OCI-LY7 (cell line): ENCODE results near the gene DDX27. TPM values are rescaled to one million over a fixed set of nuclear protein-coding genes. Genes with fewer than 3 reads are reported as not detected.

Source experiments
- BruUV-seq: library from RNA; stranded (reverse); fragments of 400-500 nt; replicated peaks from 2 replicates; lab custom pipeline; 2021; lab: Mats Ljungman, UMichigan
- CTCF ChIA-PET: fragments of 300-600 bp; sonication (Branson Sonifier 250); formaldehyde crosslinking; loops from one replicate; lab custom pipeline; 2022; ENCODE audit warnings: antibody characterized with exemption; ENCODE audit not compliant: unreplicated experiment; lab: Charles Lee
- POLR2A ChIA-PET: fragments of 300-600 bp; sonication (Branson Sonifier 250); formaldehyde crosslinking; loops from one replicate; lab custom pipeline; 2022; ENCODE audit warnings: antibody characterized with exemption; lab: Charles Lee
- DNase-seq: peaks from one replicate; pipeline ENCODE4 v3.0.0-alpha.2; 2015; ENCODE audit warnings: low spot score
- H2AFZ ChIP-seq: fragments of 200-600 bp; sonication (generic), shearing (Covaris generic); 2 replicates; pipeline ENCODE4 v1.6.1; 2014; ENCODE audit warnings: mild to moderate bottlenecking, antibody characterized with exemption, low read length, moderate library complexity
- H3K27ac ChIP-seq: fragments of 200-600 bp; sonication (generic); 2 replicates; pipeline ENCODE4 v1.5.1; 2014; ENCODE audit warnings: mixed run types, low read depth, mild to moderate bottlenecking, moderate library complexity, low read length, inconsistent platforms; ENCODE audit not compliant: poor library complexity, severe bottlenecking
- H3K36me3 ChIP-seq: fragments of 200-600 bp; sonication (generic); 2 replicates; pipeline ENCODE4 v1.6.1; 2014; ENCODE audit warnings: mild to moderate bottlenecking, antibody characterized with exemption, low read length, moderate library complexity, mixed read lengths; ENCODE audit not compliant: insufficient read depth
- H3K4me1 ChIP-seq: fragments of 200-600 bp; sonication (generic); 2 replicates; pipeline ENCODE4 v1.5.1; 2014; ENCODE audit warnings: mild to moderate bottlenecking, low read length; ENCODE audit not compliant: insufficient read depth, poor library complexity, severe bottlenecking
- H3K4me2 ChIP-seq: fragments of 200-600 bp; sonication (generic); 2 replicates; pipeline ENCODE4 v1.6.1; 2014; ENCODE audit warnings: mild to moderate bottlenecking, low read length
- H3K4me3 ChIP-seq: fragments of 200-600 bp; sonication (generic); 2 replicates; pipeline ENCODE4 v1.5.1; 2014; ENCODE audit warnings: mild to moderate bottlenecking, low read depth, low read length; ENCODE audit not compliant: poor library complexity, severe bottlenecking
- H3K79me2 ChIP-seq: fragments of 200-600 bp; sonication (generic); 2 replicates; pipeline ENCODE4 v1.6.1; 2016; ENCODE audit warnings: low read depth, mild to moderate bottlenecking, low read length, moderate library complexity, mixed read lengths; ENCODE audit not compliant: insufficient read depth
- H3K9me2 ChIP-seq: fragments of 200-600 bp; sonication (generic); 2 replicates; pipeline ENCODE4 v1.6.1; 2016; ENCODE audit warnings: mild to moderate bottlenecking, low read length, mixed read lengths; ENCODE audit not compliant: insufficient read depth
- H3K9me3 ChIP-seq: fragments of 200-600 bp; sonication (generic); 2 replicates; pipeline ENCODE4 v1.6.1; 2014; ENCODE audit warnings: mild to moderate bottlenecking, mixed run types, low read length, mixed read lengths
- H4K20me1 ChIP-seq: fragments of 200-600 bp; sonication (generic); 2 replicates; pipeline ENCODE4 v1.6.1; 2014; ENCODE audit warnings: mild to moderate bottlenecking, antibody characterized with exemption, low read length, moderate library complexity, mixed read lengths; ENCODE audit not compliant: insufficient read depth
- EZH2phosphoT487 ChIP-seq: fragments of 200-600 bp; sonication (generic); IDR thresholded peaks from 2 replicates; pipeline ENCODE4 v1.6.1; 2018; ENCODE audit warnings: low read depth, borderline replicate concordance, mild to moderate bottlenecking, mixed run types, antibody characterized with exemption, low read length, moderate library complexity, mixed read lengths
- intact Hi-C: fragments of 100-400 bp; cut with micrococcal nuclease; formaldehyde crosslinking; loops from one replicate; pipeline ENCODE4 v1.10.0; 2022; ENCODE audit not compliant: unreplicated experiment
- total RNA-seq, 2 experiments: library from RNA; depleted of rRNA in 1 of 2; stranded (reverse); fragments of >200 nt in 1 of 2; shearing (Covaris generic) in 1 of 2; gene quantifications; 2 replicates each; pipeline ENCODE4 v1.2.3, GENCODE V29; 2014 to 2022
- TF ChIP-seq, protein P1 (sequence below): fragments of 200-600 bp; sonication (generic); conservative IDR thresholded peaks from 2 replicates; pipeline ENCODE4 v1.5.1; 2014; ENCODE audit warnings: mild to moderate bottlenecking, antibody characterized with exemption, low read length, moderate library complexity, mixed read lengths

DDX27 gene
- total RNA-seq, 2 experiments from 2014 or later = 53.9 to 57.0 TPM

DNA sequence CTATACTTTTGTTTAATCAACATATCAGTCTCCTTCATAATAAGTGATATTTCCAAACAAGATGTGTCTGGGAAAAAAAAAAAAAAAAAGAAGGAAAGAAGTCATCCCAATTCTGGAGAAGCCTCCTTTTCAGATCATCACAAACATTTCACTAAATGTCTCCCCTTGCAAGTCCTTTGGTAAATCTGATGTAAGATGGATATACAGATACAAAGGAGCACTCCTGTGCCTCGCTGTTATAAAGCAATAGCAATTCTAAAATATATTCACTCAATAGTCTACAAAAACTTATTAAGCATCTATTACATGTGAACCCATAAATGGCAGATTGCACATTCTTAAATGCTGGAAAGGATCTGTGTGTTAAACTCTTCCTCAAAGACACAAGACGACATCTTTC is 48.5 kb upstream of the DDX27 start:
- H3K9me2 ChIP-seq = no peaks in the 10 kb centered on the region
- no peak overlapping the region for H2AFZ ChIP-seq
- H3K79me2 ChIP-seq = peaks cover 60% of the 10 kb centered on the region
- no peaks in the 10 kb centered on the region for H3K4me1 ChIP-seq
- no peaks in the 10 kb centered on the region for H3K9me3 ChIP-seq
- no peak for DNase-seq
- peaks cover 4% of the 10 kb centered on the region for H4K20me1 ChIP-seq
- H3K27ac ChIP-seq = no peak overlapping the region
- ChIA-PET POLR2A (interaction anchor here (0.7 kb wide), 1 partner anchor 11 kb away, joined by 4 read pairs; no protein-coding TSS in a partner anchor), CTCF (no interaction called here)
- TF ChIP-seq, protein P1, sequence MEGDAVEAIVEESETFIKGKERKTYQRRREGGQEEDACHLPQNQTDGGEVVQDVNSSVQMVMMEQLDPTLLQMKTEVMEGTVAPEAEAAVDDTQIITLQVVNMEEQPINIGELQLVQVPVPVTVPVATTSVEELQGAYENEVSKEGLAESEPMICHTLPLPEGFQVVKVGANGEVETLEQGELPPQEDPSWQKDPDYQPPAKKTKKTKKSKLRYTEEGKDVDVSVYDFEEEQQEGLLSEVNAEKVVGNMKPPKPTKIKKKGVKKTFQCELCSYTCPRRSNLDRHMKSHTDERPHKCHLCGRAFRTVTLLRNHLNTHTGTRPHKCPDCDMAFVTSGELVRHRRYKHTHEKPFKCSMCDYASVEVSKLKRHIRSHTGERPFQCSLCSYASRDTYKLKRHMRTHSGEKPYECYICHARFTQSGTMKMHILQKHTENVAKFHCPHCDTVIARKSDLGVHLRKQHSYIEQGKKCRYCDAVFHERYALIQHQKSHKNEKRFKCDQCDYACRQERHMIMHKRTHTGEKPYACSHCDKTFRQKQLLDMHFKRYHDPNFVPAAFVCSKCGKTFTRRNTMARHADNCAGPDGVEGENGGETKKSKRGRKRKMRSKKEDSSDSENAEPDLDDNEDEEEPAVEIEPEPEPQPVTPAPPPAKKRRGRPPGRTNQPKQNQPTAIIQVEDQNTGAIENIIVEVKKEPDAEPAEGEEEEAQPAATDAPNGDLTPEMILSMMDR = no peak
- TF ChIP-seq EZH2phosphoT487 = no peak
- H3K36me3 ChIP-seq = peaks cover 50% of the 10 kb centered on the region
- no peak overlapping the region for H3K4me3 ChIP-seq
- no TSS peak for BruUV-seq
- no peak overlapping the region for H3K4me2 ChIP-seq
- intact Hi-C loops = no loop called here

DNA sequence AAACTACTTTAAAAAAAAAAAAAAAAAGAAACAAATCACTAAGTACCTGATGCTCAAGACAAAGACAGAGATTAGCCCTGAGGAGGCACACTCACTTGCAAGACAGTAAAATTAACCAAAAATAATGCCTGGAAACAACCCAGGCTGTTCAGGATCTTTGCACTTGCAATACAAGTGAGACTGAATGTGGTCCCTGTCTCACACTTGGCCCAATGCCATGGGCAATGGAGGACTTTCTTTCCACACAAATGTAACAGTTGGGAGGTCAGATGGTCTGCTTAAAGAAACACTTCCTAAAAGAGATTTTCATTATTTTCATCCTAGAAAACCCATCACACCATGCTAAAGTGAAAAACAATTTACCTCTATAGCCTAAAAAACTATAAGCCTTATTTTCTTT is 47.3 kb upstream of the DDX27 start:
- no peak for DNase-seq
- no peaks in the 10 kb centered on the region for H3K4me1 ChIP-seq
- CTCF ChIA-PET = no interaction called here
- no peak overlapping the region for H3K4me2 ChIP-seq
- no peaks in the 10 kb centered on the region for H3K9me2 ChIP-seq
- H3K27ac ChIP-seq = no peak overlapping the region
- POLR2A ChIA-PET = interaction anchor here (0.6 kb wide), 1 partner anchor 20 kb away, joined by 3 read pairs; no protein-coding TSS in a partner anchor
- peaks cover 4% of the 10 kb centered on the region for H4K20me1 ChIP-seq
- H3K4me3 ChIP-seq = no peak overlapping the region
- BruUV-seq = TSS peak; percentile 27
- no peak overlapping the region for H2AFZ ChIP-seq
- no peaks in the 10 kb centered on the region for H3K9me3 ChIP-seq
- peaks cover 49% of the 10 kb centered on the region for H3K36me3 ChIP-seq
- no peak for TF ChIP-seq EZH2phosphoT487
- TF ChIP-seq, protein P1 = no peak
- peaks cover 68% of the 10 kb centered on the region for H3K79me2 ChIP-seq
- intact Hi-C loops = no loop called here

DNA sequence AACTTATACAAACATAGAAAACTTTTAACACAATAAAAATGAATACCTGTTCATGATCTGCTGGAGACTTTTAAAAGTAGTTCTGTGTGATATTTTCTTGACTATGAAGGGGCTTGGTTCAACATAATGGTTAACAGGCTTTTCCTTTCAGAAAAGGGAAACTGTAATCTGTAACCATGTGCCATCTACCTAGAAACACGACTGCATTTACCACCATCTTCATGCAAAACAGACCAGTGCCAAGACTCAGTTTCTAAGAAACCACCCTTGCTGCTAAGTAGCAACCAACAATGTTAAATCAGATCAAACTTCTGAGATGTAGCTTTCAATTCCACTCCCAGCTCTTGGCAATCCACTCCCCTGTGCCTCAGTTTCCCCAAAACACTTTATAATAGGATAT is 46.8 kb upstream of the DDX27 start:
- Histone ChIP-seq H3K4me1 (no peaks in the 10 kb centered on the region), H3K36me3 (peaks cover 53% of the 10 kb centered on the region), H3K27ac (no peak overlapping the region), H3K9me3 (no peaks in the 10 kb centered on the region), H4K20me1 (peaks cover 4% of the 10 kb centered on the region), H3K4me2 (no peak overlapping the region), H2AFZ (no peak overlapping the region), H3K4me3 (no peak overlapping the region), H3K9me2 (no peaks in the 10 kb centered on the region), H3K79me2 (peaks cover 67% of the 10 kb centered on the region)
- no TSS peak for BruUV-seq
- CTCF ChIA-PET = no interaction called here
- POLR2A ChIA-PET = interaction anchor here (0.6 kb wide), 1 partner anchor 21 kb away, joined by 3 read pairs; no protein-coding TSS in a partner anchor
- no peak for DNase-seq
- intact Hi-C loops = no loop called here
- no peak for TF ChIP-seq EZH2phosphoT487
- TF ChIP-seq, protein P1 = no peak
